ENCODE measurements around the gene PYDC1.
"Not testable (repeated sequence)": the region's sequence is repeated elsewhere in the genome, so short reads cannot be mapped to it uniquely, and the experiment has no call there.

The PYDC1 gene

GRCh38 chr16:31195861-31196260 is 21.1 kb downstream of the PYDC1 start:
- DNase-seq, result not testable (repeated sequence)

- DNase-seq, result no peak
Measured at GRCh38 chr16:31194898-31195297, 22.0 kb downstream of the PYDC1 start.

- DNase-seq, result no peak
Measured at GRCh38 chr16:31193874-31194273, 23.1 kb downstream of the PYDC1 start.

- no peak for DNase-seq
Measured at GRCh38 chr16:31192856-31193642, 23.9 kb downstream of the PYDC1 start.

GRCh38 chr16:31191697-31192428 is 25.1 kb downstream of the PYDC1 start:
- DNase-seq, result no peak

- no peak for DNase-seq
Measured at GRCh38 chr16:31190818-31191444, 26.0 kb downstream of the PYDC1 start.

- no peak for DNase-seq
Measured at GRCh38 chr16:31190061-31190460, 26.9 kb downstream of the PYDC1 start.

GRCh38 chr16:31189412-31189778 is 27.5 kb downstream of the PYDC1 start:
- DNase-seq, result no peak

GRCh38 chr16:31188450-31189411 is 28.2 kb downstream of the PYDC1 start:
- DNase-seq, result no peak

GRCh38 chr16:31187808-31188189 is 29.1 kb downstream of the PYDC1 start:
- no peak for DNase-seq

- no peak for DNase-seq
Measured at GRCh38 chr16:31186930-31187807, 29.8 kb downstream of the PYDC1 start.

- DNase-seq, result no peak
Measured at GRCh38 chr16:31186176-31186575, 30.8 kb downstream of the PYDC1 start.

- no peak for DNase-seq
Measured at GRCh38 chr16:31185339-31185738, 31.6 kb downstream of the PYDC1 start.

GRCh38 chr16:31184888-31185287 is 32.0 kb downstream of the PYDC1 start:
- no peak for DNase-seq

- DNase-seq, result no peak
Measured at GRCh38 chr16:31183432-31184428, 33.2 kb downstream of the PYDC1 start.

- DNase-seq, result no peak
Measured at GRCh38 chr16:31182391-31182790, 34.5 kb downstream of the PYDC1 start.

- peak; percentile 36 for DNase-seq
Measured at GRCh38 chr16:31181102-31181830, 35.7 kb downstream of the PYDC1 start.

GRCh38 chr16:31179747-31180459 is 37.0 kb downstream of the PYDC1 start, which contains the start of gene FUS:
Gene FUS (plus strand): TSS chr16:31180139. CDS start chr16:31180215, 76 bp downstream.
- DNase-seq, result peak; percentile 89

GRCh38 chr16:31179219-31179746 is 37.7 kb downstream of the PYDC1 start:
- DNase-seq, result no peak
